NB4 (cell line): ENCODE data around the gene NEK7.

Source experiments
- DNase-seq: peaks from one replicate; pipeline ENCODE4 v3.0.0; 2010; ENCODE audit warnings: low read depth
- H3K4me3 ChIP-seq: one replicate; pipeline ENCODE4 v1.5.1; 2011; ENCODE audit warnings: mild to moderate bottlenecking, low read depth, low read length, moderate library complexity
- CTCF ChIP-seq: IDR thresholded peaks from one replicate; pipeline ENCODE4 v1.5.1; 2012; ENCODE audit warnings: low read depth, low read length
- MAX ChIP-seq: IDR thresholded peaks from 2 replicates; pipeline ENCODE4 v1.6.1; 2011; ENCODE audit warnings: low read depth, low read length
- MYC ChIP-seq: IDR thresholded peaks from 2 replicates; pipeline ENCODE4 v1.6.1; 2011; ENCODE audit warnings: low read depth, low read length
- POLR2A ChIP-seq: IDR thresholded peaks from 2 replicates; pipeline ENCODE4 v1.6.1; 2011; ENCODE audit warnings: mild to moderate bottlenecking; ENCODE audit not compliant: insufficient read length; ENCODE audit errors: extremely low read depth

The NEK7 gene

GRCh38 chr1:198326232-198326631 is 169.4 kb downstream of the NEK7 start:
- TF ChIP-seq MAX (no peak), MYC (no peak), POLR2A (no peak), CTCF (no peak)
- no peak overlapping the region for H3K4me3 ChIP-seq
- no peak for DNase-seq

- no peak for TF ChIP-seq CTCF
- TF ChIP-seq POLR2A, result no peak
- TF ChIP-seq MYC, result no peak
- TF ChIP-seq MAX, result no peak
- DNase-seq, result no peak
- no peak overlapping the region for H3K4me3 ChIP-seq
These were observed 170.1 kb downstream of the NEK7 start for GRCh38 chr1:198326915-198327314.

- H3K4me3 ChIP-seq, result no peak overlapping the region
- TF ChIP-seq CTCF (no peak), MYC (no peak), MAX (no peak), POLR2A (no peak)
- peak; percentile 1 for DNase-seq
These were observed 171.7 kb downstream of the NEK7 start for GRCh38 chr1:198328458-198329032.

- no peak for DNase-seq
These were observed 174.3 kb downstream of the NEK7 start for GRCh38 chr1:198330982-198331615.

GRCh38 chr1:198333744-198334143 is 176.9 kb downstream of the NEK7 start:
- DNase-seq, result no peak
- TF ChIP-seq MYC (no peak), POLR2A (no peak), CTCF (no peak), MAX (no peak)
- no peak overlapping the region for H3K4me3 ChIP-seq

More at GRCh38 chr1:198330982-198331615, 174.3 kb downstream of the NEK7 start:
- no peak for TF ChIP-seq POLR2A
- TF ChIP-seq CTCF, result no peak
- no peak for TF ChIP-seq MAX
- no peak for TF ChIP-seq MYC
- no peak overlapping the region for H3K4me3 ChIP-seq
